Left ventricle myocardium inferior (tissue), 1 donor: Measurements from ENCODE around the gene VAX1. TPM values are rescaled to one million over a fixed set of nuclear protein-coding genes. Genes with fewer than 3 reads are reported as not detected.
"Not testable (repeated sequence)": the region's sequence is repeated elsewhere in the genome, so short reads cannot be mapped to it uniquely, and the experiment has no call there.

ENCODE experiments used
- DNase-seq: peaks from one replicate; pipeline ENCODE4 v3.0.0-alpha.2; 2020
- H3K27ac ChIP-seq: fragments of 200-600 bp; replicated peaks from 2 replicates; pipeline ENCODE4 v1.8.0; 2021
- H3K27me3 ChIP-seq: fragments of 200-600 bp; 2 replicates; pipeline ENCODE4 v1.8.0; 2021; ENCODE audit warnings: low read depth
- H3K36me3 ChIP-seq: fragments of 200-600 bp; 2 replicates; pipeline ENCODE4 v1.8.0; 2021
- H3K4me1 ChIP-seq: fragments of 200-600 bp; 2 replicates; pipeline ENCODE4 v1.8.0; 2021
- H3K4me3 ChIP-seq: fragments of 200-600 bp; 2 replicates; pipeline ENCODE4 v1.8.0; 2021; ENCODE audit warnings: mild to moderate bottlenecking, moderate library complexity
- H3K9me3 ChIP-seq: fragments of 200-600 bp; replicated peaks from 2 replicates; pipeline ENCODE4 v1.8.0; 2021
- intact Hi-C: fragments of 100-400 bp; cut with micrococcal nuclease; formaldehyde crosslinking; loops from one replicate; pipeline ENCODE4 v1.11.0; 2022
- long read RNA-seq: library from polyadenylated mRNA; unstranded; transcript quantifications from one replicate; pipeline ENCODE4 v2.0.0, GENCODE V29; 2021
- total RNA-seq: library from RNA; stranded (reverse); fragmentation: NEBNext Ultra II Directional; extraction: Animal tissue kit (Norgen Biotek cat#: 25700); gene quantifications from one replicate; pipeline ENCODE4 v1.2.1, GENCODE V29; 2021
- TF ChIP-seq, protein P1 (sequence below): fragments of 200-600 bp; IDR thresholded peaks from 2 replicates; pipeline ENCODE4 v1.8.0; 2021; ENCODE audit warnings: antibody characterized with exemption, mild to moderate bottlenecking, borderline replicate concordance
- donor health status: DM: no; HTN: yes; CAD: no; lungs with severe emphysema.

VAX1 gene, protein sequence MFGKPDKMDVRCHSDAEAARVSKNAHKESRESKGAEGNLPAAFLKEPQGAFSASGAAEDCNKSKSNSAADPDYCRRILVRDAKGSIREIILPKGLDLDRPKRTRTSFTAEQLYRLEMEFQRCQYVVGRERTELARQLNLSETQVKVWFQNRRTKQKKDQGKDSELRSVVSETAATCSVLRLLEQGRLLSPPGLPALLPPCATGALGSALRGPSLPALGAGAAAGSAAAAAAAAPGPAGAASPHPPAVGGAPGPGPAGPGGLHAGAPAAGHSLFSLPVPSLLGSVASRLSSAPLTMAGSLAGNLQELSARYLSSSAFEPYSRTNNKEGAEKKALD
- total RNA-seq: not detected
- long read RNA-seq: 0 reads

DNA sequence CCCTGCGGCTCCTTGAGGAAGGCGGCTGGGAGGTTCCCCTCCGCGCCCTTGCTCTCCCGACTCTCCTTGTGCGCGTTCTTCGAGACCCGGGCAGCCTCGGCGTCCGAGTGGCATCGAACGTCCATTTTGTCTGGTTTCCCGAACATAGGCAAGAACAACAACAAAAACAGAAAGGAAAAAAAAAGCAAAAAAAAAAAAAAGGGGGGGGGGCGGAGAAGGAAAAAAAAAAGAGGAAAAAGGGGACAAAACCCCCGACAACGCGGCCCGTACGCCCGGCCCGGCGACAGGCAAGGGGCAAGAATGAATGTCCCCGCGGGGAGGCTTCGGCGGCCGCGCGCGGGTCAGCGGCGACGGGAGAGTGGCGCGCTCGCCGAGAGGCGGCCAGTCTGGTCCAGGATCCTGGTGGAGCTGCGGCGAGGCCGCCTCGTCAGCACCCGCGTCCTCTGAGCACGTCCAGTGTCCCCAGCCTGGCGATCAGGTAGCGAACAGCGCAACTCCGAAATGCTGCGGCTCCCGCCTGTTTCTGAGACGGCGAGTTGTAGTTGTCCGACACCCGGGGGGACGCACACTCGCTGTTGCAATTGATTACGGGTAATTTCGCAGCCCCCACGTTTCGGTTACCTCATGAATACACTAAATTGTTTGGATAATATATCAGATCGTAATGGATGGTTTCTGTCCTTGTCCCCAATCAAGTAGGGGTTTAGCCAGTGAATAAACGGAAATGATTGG is at the start of gene VAX1:
Gene VAX1, minus strand, starts transcription at position 360 of the 732 bp plus-strand sequence. Its CDS starts 214 bp downstream, at position 146.
- Histone ChIP-seq H3K27ac (no peak within 1 kb of the TSS), H3K4me3 (peak within 1 kb of the TSS; percentile 58), H3K4me1 (peaks cover 37% of the 10 kb centered on the region), H3K9me3 (no peaks in the 10 kb centered on the region), H3K36me3 (no peaks in the 10 kb centered on the region), H3K27me3 (peaks cover 99% of the 10 kb centered on the region)
- TF ChIP-seq, protein P1, sequence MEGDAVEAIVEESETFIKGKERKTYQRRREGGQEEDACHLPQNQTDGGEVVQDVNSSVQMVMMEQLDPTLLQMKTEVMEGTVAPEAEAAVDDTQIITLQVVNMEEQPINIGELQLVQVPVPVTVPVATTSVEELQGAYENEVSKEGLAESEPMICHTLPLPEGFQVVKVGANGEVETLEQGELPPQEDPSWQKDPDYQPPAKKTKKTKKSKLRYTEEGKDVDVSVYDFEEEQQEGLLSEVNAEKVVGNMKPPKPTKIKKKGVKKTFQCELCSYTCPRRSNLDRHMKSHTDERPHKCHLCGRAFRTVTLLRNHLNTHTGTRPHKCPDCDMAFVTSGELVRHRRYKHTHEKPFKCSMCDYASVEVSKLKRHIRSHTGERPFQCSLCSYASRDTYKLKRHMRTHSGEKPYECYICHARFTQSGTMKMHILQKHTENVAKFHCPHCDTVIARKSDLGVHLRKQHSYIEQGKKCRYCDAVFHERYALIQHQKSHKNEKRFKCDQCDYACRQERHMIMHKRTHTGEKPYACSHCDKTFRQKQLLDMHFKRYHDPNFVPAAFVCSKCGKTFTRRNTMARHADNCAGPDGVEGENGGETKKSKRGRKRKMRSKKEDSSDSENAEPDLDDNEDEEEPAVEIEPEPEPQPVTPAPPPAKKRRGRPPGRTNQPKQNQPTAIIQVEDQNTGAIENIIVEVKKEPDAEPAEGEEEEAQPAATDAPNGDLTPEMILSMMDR: no peak
- intact Hi-C loops: no loop called here
- no peak for DNase-seq

DNA sequence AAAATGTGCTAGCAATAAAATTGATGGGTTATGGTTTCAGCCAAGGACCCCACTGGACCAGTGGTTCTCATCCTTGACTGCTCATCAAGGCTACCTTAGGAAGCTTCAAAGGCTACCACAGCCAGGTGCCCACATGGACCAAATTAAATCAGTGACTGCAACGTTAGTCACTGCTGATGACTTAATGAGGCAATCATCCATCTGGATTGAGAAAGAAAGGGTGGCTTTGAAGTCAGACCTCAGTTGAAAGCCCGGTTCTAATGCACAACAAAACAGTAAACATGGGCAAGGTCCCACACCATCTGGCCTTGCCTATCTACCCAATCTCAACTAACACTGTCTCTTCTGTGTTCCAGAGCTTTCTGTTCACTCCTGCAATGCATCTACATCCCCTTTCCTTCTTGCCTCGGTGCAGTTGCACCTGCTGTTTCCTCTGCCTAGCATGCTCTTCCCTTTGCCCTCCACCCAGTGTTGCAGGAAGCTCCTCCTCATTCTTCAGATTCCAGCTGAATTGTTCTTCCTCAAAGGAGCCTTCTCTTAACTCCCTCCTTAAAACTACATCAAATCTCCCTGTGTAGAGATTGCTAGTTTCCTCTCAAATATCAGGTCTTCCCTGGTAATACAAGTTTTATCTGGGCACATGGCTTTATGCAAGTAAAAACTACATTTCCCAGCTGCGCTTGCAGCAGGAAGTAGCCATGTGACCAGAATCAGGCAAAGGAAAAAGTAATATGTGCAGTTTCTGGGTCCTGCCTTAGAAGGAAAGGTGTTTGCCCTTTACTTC is 49.0 kb upstream of the VAX1 start:
- TF ChIP-seq, protein P1: no peak
- peaks cover 22% of the 10 kb centered on the region for H3K9me3 ChIP-seq
- H3K27ac ChIP-seq: no peak overlapping the region
- DNase-seq: no peak
- peaks cover 51% of the 10 kb centered on the region for H3K27me3 ChIP-seq
- intact Hi-C loops: no loop called here
- H3K4me1 ChIP-seq: no peaks in the 10 kb centered on the region
- no peak overlapping the region for H3K4me3 ChIP-seq
- no peaks in the 10 kb centered on the region for H3K36me3 ChIP-seq

DNA sequence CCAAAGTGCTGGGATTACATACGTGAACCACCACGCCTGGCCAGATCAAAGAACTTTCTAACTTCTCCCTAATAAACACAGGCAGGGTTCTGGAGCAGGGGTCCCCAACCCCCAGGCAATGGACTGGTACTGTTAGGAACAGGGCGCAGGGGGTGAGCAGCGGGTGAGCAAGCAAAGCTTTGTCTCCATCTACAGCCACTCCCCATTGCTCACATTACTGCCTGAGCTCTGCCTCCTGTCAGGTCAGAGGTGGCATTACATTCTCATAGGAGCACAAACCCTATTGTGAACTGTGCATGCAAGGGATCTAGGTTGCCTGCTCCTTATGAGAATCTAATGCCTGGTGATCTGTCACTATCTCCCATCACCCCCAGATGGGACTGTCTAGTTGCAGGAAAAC is 47.7 kb upstream of the VAX1 start:
- H3K27ac ChIP-seq, H3K4me3 ChIP-seq, intact Hi-C loops, H3K4me1 ChIP-seq, DNase-seq, H3K36me3 ChIP-seq: not testable (repeated sequence)
- H3K27me3 ChIP-seq: peaks cover 63% of the 10 kb centered on the region
- peaks cover 22% of the 10 kb centered on the region for H3K9me3 ChIP-seq

DNA sequence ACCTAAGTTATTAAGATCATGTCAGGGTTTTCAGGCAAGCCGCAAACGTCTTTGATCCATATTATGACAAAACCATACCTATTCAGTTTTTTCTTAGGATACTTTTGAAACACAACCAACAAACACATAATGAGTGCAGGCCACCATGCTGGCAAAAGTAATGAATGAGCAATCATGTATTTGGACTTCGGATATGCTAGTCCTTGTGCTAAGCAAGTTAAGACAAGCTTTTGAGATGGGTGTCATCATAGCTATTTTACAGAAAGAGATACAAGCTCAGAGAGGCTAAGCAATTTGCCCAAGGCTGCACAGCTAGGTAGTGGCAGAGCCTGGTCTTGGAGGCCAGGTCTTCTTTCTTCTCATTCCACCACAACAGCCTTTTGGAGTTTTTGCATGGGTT is 46.8 kb upstream of the VAX1 start:
- H3K36me3 ChIP-seq: no peaks in the 10 kb centered on the region
- intact Hi-C loops: no loop called here
- H3K4me3 ChIP-seq: no peak overlapping the region
- TF ChIP-seq, protein P1: no peak
- peaks cover 12% of the 10 kb centered on the region for H3K9me3 ChIP-seq
- H3K27ac ChIP-seq: no peak overlapping the region
- DNase-seq: no peak
- peaks cover 73% of the 10 kb centered on the region for H3K27me3 ChIP-seq
- no peaks in the 10 kb centered on the region for H3K4me1 ChIP-seq

DNA sequence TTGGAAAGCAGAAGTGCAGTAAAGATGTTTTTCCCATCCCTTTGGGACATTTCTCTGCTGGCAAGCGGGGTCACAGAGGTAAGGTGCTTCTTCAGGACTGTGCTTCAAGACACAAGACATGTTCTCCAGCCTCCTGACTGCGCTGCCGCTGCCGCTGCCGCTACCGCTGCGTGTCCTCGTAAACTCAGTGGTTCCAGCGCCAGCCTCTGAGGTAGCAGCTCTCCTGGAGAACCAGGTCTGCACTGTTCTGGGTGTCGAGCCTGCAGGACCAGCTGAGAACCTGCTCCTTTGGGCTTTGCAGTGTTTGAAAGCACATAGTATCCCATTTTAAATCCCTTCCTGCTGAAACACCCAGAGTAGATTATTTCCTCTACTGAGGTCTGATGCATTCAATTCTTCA is 46.2 kb upstream of the VAX1 start:
- no peak for DNase-seq
- Histone ChIP-seq H3K27me3 (peaks cover 78% of the 10 kb centered on the region), H3K4me3 (no peak overlapping the region), H3K4me1 (no peaks in the 10 kb centered on the region), H3K36me3 (no peaks in the 10 kb centered on the region), H3K27ac (no peak overlapping the region), H3K9me3 (peaks cover 7% of the 10 kb centered on the region)
- intact Hi-C loops: no loop called here
- TF ChIP-seq, protein P1: no peak
